A673 (cell line): ENCODE measurements around the gene HBEGF. TPM values are rescaled to one million over a fixed set of nuclear protein-coding genes. Genes with fewer than 3 reads are reported as not detected.
A peak's percentile ranks its signal among the peaks of the same experiment; 100 is the strongest.

Experiments used
- BruUV-seq: library from RNA; stranded (reverse); fragments of 400-500 nt; replicated peaks from 2 replicates; lab custom pipeline; 2021; lab: Mats Ljungman, UMichigan
- CTCF ChIA-PET: fragments of 300-600 bp; sonication (Branson Sonifier 250); formaldehyde crosslinking; loops from one replicate; lab custom pipeline; 2022; ENCODE audit warnings: antibody characterized with exemption; lab: Charles Lee
- POLR2A ChIA-PET: fragments of 300-600 bp; sonication (Branson Sonifier 250); formaldehyde crosslinking; loops from one replicate; lab custom pipeline; 2022; ENCODE audit warnings: antibody characterized with exemption; ENCODE audit not compliant: low non-redundant PET; lab: Charles Lee
- DNase-seq: peaks from one replicate; pipeline ENCODE4 v3.0.0-alpha.2; 2015; ENCODE audit warnings: low spot score
- H3K27ac ChIP-seq: fragments of 200-600 bp; sonication (generic); 2 replicates; pipeline ENCODE4 v1.5.1; 2016; ENCODE audit warnings: mixed run types, low read depth, mild to moderate bottlenecking, mixed read lengths, antibody characterized with exemption, low read length; ENCODE audit not compliant: poor library complexity, severe bottlenecking
- H3K27me3 ChIP-seq: fragments of 200-600 bp; sonication (generic); replicated peaks from 2 replicates; pipeline ENCODE4 v1.6.1; 2017; ENCODE audit warnings: mixed run types, low read depth, mild to moderate bottlenecking, mixed read lengths, antibody characterized with exemption, low read length; ENCODE audit not compliant: insufficient read depth, poor library complexity
- H3K36me3 ChIP-seq: fragments of 200-600 bp; sonication (generic); 2 replicates; pipeline ENCODE4 v1.6.1; 2016; ENCODE audit warnings: mixed run types, mild to moderate bottlenecking, mixed read lengths, antibody characterized with exemption, low read length; ENCODE audit not compliant: insufficient read depth, poor library complexity, severe bottlenecking
- H3K4me1 ChIP-seq: fragments of 200-600 bp; sonication (generic); 2 replicates; pipeline ENCODE4 v1.6.1; 2017; ENCODE audit warnings: mixed run types, mild to moderate bottlenecking, mixed read lengths, antibody characterized with exemption, low read length; ENCODE audit not compliant: insufficient read depth, poor library complexity, severe bottlenecking
- H3K4me3 ChIP-seq: fragments of 200-600 bp; sonication (generic); 2 replicates; pipeline ENCODE4 v1.5.1; 2016; ENCODE audit warnings: low read depth, mixed run types, mild to moderate bottlenecking, mixed read lengths, low read length; ENCODE audit not compliant: poor library complexity, severe bottlenecking
- H3K9me3 ChIP-seq: fragments of 200-600 bp; sonication (generic); 2 replicates; pipeline ENCODE4 v1.6.1; 2016; ENCODE audit warnings: mixed run types, low read depth, mild to moderate bottlenecking, mixed read lengths, antibody characterized with exemption, low read length; ENCODE audit not compliant: poor library complexity, severe bottlenecking
- CTCF ChIP-seq: fragments of 300-800, 200-600 bp; sonication (generic); conservative IDR thresholded peaks from 2 replicates; pipeline ENCODE4 v1.5.1; 2017; ENCODE audit warnings: low read depth, mild to moderate bottlenecking, antibody characterized with exemption, low read length, moderate library complexity, mixed read lengths
- EZH2 ChIP-seq: fragments of 200-600 bp; sonication (generic); IDR thresholded peaks from 2 replicates; pipeline ENCODE4 v1.6.1; 2017; ENCODE audit warnings: borderline replicate concordance, low read depth, mild to moderate bottlenecking, mixed read lengths, antibody characterized with exemption, low read length; ENCODE audit not compliant: poor library complexity, severe bottlenecking
- intact Hi-C: fragments of 100-400 bp; cut with micrococcal nuclease; formaldehyde crosslinking; loops from one replicate; pipeline ENCODE4 v1.10.0; 2022; ENCODE audit not compliant: unreplicated experiment
- total RNA-seq: library from RNA; stranded (reverse); gene quantifications from 2 replicates; pipeline ENCODE4 v1.2.3, GENCODE V29; 2021

The HBEGF gene
- total RNA-seq, 1 experiment from 2014 or later: 14.7 TPM

- intact Hi-C loops: no loop called here
- TF ChIP-seq EZH2 (no peak), CTCF (no peak)
- H3K4me1 ChIP-seq: peaks cover 25% of the 10 kb centered on the region
- H3K9me3 ChIP-seq: no peaks in the 10 kb centered on the region
- H3K4me3 ChIP-seq: no peak overlapping the region
- no peak overlapping the region for H3K27ac ChIP-seq
- H3K27me3 ChIP-seq: no peaks in the 10 kb centered on the region
- no peak for DNase-seq
- ChIA-PET CTCF (no interaction called here), POLR2A (no interaction called here)
- peaks cover under 1% of the 10 kb centered on the region for H3K36me3 ChIP-seq
- no TSS peak for BruUV-seq
Observed at GRCh38 chr5:140340605-140341121, 5.7 kb downstream of the HBEGF start.

- BruUV-seq: no TSS peak
Observed at GRCh38 chr5:140339636-140340035, 6.8 kb downstream of the HBEGF start.

GRCh38 chr5:140338908-140339307 is 7.5 kb downstream of the HBEGF start:
- Histone ChIP-seq H3K4me3 (no peak overlapping the region), H3K9me3 (no peaks in the 10 kb centered on the region), H3K27me3 (no peaks in the 10 kb centered on the region), H3K36me3 (peaks cover 13% of the 10 kb centered on the region), H3K27ac (no peak overlapping the region), H3K4me1 (peaks cover 20% of the 10 kb centered on the region)
- BruUV-seq: no TSS peak
- POLR2A ChIA-PET: no interaction called here
- no peak for DNase-seq
- TF ChIP-seq EZH2 (no peak), CTCF (no peak)
- CTCF ChIA-PET: no interaction called here
- intact Hi-C loops: no loop called here

More at GRCh38 chr5:140339636-140340035, 6.8 kb downstream of the HBEGF start:
- Histone ChIP-seq H3K9me3 (no peaks in the 10 kb centered on the region), H3K27me3 (no peaks in the 10 kb centered on the region), H3K4me3 (no peak overlapping the region), H3K27ac (peak overlapping the region; percentile 23), H3K36me3 (peaks cover 6% of the 10 kb centered on the region), H3K4me1 (peaks cover 20% of the 10 kb centered on the region)
- no peak for TF ChIP-seq EZH2
- TF ChIP-seq CTCF: no peak
- intact Hi-C loops: no loop called here
- DNase-seq: no peak
- ChIA-PET POLR2A (no interaction called here), CTCF (interaction anchor here (0.6 kb wide), 1 partner anchor 21 kb away, joined by 4 read pairs; no protein-coding TSS in a partner anchor)
